D721Med (cell line): Measurements from ENCODE around the gene UTS2R.

Experiments
- DNase-seq: peaks from one replicate; pipeline ENCODE4 v3.0.0; 2011; ENCODE audit warnings: low spot score; ENCODE audit not compliant: insufficient read length
- FAIRE-seq: peaks from 2 replicates; lab custom pipeline; 2011; peaks lifted over from hg19 to GRCh38; lab: Jason Lieb, UNC
- TF ChIP-seq, protein P1 (sequence below): IDR thresholded peaks from 2 replicates; pipeline ENCODE4 v1.5.1; 2012; ENCODE audit warnings: mild to moderate bottlenecking, control low read depth; ENCODE audit not compliant: insufficient read depth; ENCODE audit errors: missing control alignments

Gene UTS2R

DNA sequence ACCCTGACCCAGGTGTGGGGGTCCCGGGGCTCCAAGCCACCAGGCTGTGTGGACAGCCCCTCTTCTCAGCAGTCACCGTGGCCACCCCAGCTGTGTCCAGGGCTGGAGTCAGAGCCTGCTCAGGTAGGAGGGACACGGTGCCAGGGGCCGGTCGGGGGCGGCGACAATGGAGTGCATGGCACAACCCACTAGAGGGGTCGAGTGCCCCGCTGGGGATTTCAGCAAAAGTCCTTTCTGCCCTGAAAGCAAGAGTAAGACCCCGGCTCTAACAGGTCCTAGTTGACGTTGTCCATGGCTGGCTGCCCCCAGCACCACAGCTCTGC lies 11.3 kb downstream of the UTS2R start:
- FAIRE-seq, result no peak
- no peak for DNase-seq
- TF ChIP-seq, protein P1, sequence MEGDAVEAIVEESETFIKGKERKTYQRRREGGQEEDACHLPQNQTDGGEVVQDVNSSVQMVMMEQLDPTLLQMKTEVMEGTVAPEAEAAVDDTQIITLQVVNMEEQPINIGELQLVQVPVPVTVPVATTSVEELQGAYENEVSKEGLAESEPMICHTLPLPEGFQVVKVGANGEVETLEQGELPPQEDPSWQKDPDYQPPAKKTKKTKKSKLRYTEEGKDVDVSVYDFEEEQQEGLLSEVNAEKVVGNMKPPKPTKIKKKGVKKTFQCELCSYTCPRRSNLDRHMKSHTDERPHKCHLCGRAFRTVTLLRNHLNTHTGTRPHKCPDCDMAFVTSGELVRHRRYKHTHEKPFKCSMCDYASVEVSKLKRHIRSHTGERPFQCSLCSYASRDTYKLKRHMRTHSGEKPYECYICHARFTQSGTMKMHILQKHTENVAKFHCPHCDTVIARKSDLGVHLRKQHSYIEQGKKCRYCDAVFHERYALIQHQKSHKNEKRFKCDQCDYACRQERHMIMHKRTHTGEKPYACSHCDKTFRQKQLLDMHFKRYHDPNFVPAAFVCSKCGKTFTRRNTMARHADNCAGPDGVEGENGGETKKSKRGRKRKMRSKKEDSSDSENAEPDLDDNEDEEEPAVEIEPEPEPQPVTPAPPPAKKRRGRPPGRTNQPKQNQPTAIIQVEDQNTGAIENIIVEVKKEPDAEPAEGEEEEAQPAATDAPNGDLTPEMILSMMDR, result no peak

DNA sequence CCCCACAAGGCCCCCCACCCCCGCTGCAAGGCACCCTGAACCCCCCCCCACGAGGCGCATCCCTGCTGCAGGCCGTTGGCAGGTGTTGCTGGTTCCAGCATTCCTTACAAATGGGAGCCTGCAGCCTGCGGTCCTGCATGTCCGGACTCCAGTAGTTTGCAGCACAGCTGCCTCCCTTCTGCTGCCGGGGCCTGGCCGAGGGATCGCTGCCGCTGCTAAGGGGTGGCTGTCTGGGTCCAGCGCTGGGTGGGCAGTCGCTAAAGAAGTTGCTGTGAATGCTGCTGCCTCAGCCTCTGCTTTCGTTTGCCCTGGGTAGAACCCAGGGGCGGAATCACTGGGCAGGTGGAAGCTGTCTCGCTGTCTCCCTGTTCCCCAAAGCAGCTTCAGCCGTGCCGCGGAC lies 11.8 kb downstream of the UTS2R start:
- TF ChIP-seq, protein P1, result no peak
- DNase-seq, result no peak

DNA sequence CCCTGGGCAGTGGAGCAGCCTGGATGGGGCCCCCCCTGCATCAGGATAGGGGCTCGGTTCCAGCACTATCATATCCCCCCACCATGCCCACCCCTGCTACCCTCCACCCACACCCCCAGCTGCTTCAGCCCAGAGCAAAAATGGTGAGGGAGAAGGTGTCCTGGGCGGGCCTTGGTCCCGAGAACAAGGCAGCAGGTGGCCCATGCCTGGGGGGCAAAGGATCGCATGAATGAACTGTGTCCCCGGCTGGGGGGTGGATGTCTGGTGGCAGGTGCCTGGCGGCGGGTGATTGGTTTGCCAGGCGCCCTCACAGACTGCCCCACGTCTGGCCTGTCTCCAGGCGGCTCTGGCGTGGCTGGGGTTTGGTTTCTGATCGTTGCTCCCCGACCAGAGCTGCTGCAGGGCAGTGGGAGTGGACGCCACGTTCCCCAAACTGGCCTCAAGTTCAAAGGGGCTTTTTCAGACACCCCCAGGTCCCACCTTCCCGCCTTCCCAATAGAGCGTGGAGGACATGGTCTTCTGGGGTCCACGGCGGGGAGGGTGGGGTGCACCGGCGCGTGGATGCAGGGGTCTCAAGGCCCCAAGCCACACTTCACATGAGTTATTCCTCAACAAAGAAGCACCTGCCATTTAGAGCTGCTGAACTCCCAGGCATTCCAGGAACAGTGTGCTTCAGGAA lies 12.6 kb downstream of the UTS2R start:
- DNase-seq (no peak), FAIRE-seq (no peak)
- TF ChIP-seq, protein P1, result no peak

More for the DNA sequence above, 11.8 kb downstream of the UTS2R start:
- no peak for FAIRE-seq

DNA sequence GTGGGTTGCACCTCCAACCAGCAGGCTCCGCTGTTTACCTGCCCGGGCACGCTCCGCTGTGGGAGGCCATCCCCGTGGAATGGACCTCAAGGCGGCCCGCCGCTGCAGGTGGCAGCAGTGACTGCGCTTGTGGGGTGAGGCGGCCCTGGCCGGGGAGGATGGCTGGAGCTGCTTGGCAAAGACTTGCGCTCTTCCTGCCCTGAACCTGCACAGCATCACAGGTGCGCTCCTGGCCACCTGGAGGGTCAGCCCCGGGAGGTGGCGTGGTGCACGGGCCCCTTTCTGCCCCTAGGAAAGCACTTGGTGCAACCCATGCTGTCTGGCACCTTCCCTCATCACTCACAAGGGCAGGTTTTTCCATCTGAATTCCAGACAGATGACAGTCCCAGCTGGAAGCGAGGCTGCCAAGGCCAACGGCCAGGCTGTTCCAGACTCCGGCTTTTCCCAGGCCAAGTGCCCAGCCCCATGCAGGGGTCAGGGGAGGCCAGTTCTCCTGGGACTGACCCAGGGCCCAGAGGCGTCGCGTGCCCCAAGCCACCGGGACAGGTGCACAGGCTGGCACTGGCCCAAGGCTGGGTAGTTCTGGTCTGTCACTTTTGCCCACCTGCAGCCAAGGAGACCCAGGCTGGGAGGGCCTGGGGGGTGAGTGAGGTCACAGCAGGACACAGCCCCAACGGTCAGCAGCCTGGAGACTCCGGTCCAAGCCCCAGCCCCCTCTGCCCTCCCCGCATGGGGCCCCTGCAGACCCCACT lies 13.3 kb downstream of the UTS2R start:
- TF ChIP-seq, protein P1, result no peak
- no peak for DNase-seq
- no peak for FAIRE-seq

DNA sequence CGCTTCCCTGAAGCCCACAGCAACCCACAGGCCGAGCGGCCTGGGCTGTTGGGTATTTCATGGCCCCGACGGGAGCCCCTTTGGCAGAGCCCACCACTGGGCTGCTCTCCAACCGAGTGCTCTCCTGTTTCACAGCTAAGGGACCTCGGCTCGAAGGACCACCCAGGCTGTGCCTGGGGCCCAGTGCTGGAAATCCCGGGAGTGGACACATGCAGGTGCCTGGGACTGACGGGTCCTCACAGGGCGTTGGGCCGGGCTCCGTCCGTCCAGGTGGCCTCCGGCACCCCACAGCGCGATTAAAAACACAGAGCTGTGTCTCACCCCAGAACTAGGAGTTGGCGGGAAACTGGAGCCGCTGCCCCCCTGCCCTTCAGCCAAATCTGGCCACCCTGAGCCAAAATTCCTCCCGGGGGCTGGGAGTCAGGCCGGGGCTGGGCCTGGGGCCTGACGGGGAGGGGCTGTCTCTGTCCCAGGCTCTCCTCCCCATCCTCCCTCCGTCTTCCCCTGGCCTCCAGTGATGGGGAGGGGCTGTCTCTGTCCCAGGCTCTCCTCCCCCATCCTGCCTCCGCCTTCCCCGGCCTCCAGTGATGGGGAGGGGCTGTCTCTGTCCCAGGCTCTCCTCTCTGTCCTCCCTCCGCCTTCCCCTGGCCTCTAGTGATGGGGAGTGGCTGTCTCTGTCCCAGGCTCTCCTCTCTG lies 14.1 kb downstream of the UTS2R start:
- FAIRE-seq (no peak), DNase-seq (no peak)
- TF ChIP-seq, protein P1, result no peak

DNA sequence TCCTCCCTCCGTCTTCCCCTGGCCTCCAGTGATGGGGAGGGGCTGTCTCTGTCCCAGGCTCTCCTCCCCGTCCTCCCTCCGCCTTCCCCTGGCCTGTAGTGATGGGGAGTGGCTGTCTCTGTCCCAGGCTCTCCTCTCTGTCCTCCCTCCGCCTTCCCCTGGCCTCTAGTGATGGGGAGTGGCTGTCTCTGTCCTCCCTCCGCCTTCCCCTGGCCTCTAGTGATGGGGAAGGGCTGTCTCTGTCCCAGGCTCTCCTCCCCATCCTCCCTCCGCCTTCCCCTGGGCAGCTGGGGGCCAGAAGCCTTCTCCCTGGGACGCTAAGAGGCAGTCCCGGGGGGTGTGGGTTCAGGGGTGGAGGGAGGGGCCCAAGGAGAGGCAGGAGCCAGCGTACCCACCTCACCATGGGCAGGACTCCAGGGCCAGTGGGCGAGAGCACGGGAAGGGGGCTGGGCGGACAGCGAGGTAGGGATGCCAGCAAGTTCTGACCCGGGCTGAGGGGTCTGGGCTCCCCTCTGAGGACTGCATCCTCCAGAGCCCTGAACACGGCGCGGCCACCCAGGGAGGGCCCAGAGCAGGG lies 14.8 kb downstream of the UTS2R start:
- DNase-seq, result no peak
- no peak for FAIRE-seq

More for the DNA sequence above, 14.8 kb downstream of the UTS2R start:
- TF ChIP-seq, protein P1, result no peak
